ENCODE data around the gene CYSTM1.
A peak's percentile ranks its signal among the peaks of the same experiment; 100 is the strongest.

Gene CYSTM1

DNA sequence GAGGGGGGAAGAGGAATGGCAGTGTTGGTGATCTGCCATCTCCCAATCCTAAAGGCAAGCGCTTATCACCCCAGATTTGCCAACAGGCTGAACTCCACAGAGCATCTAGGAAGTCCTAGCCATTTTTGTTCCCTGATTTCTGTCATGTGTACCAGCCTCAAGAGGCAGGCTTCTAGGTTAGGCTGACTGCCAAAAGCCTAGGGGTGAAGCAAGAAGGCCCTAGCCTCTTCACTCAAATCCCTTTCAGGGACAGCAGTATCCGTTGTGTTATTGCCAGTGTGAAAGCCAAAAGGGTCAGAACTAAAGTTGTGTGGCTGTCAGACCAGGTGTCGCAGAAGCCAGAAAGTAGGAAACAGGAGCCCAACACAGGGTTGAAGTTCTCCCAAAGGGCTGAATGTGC lies 34.6 kb upstream of the CYSTM1 start:
- H3K4me1 ChIP-seq (ENCODE audit: insufficient read depth, low read length): no peaks in the 10 kb centered on the region
- H3K36me3 ChIP-seq (ENCODE audit: insufficient read depth, low read depth, low read length): no peaks in the 10 kb centered on the region

DNA sequence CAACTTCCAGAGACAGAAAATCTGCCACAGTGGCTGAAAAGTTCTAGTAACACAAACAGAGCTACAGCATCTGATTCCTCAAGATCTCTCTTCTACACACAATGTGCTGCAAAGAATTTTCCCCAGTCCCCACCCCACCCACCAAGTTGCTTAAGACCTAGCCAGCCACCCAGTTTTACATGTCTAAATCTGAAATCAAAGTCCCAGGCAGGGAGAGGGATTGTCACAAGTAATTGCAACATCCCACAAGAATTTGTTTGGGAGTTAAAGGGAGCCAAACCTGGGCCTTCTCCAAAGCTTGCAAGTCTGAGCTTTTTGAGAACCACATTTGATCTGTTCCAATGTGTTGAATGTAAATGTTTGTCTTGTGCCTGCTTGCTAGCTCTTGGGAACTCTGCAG lies 33.7 kb upstream of the CYSTM1 start:
- Histone ChIP-seq H3K9ac (ENCODE audit: low read depth, low read length) (no peak overlapping the region), H3K27me3 (ENCODE audit: insufficient read depth, low read length) (peaks cover 38% of the 10 kb centered on the region), H3K9me3 (ENCODE audit: insufficient read depth, low read depth, low read length) (no peaks in the 10 kb centered on the region), H3K4me3 (ENCODE audit: low read length) (no peak overlapping the region), H3K27ac (ENCODE audit: low read length) (no peak overlapping the region), H3K4me1 (ENCODE audit: insufficient read depth, low read length) (no peaks in the 10 kb centered on the region), H3K36me3 (ENCODE audit: insufficient read depth, low read depth, low read length) (no peaks in the 10 kb centered on the region)

More for the DNA sequence above, 34.6 kb upstream of the CYSTM1 start:
- Histone ChIP-seq H3K9ac (ENCODE audit: low read depth, low read length) (no peak overlapping the region), H3K27ac (ENCODE audit: low read length) (no peak overlapping the region), H3K9me3 (ENCODE audit: insufficient read depth, low read depth, low read length) (no peaks in the 10 kb centered on the region), H3K4me3 (ENCODE audit: low read length) (no peak overlapping the region), H3K27me3 (ENCODE audit: insufficient read depth, low read length) (peaks cover 30% of the 10 kb centered on the region)

DNA sequence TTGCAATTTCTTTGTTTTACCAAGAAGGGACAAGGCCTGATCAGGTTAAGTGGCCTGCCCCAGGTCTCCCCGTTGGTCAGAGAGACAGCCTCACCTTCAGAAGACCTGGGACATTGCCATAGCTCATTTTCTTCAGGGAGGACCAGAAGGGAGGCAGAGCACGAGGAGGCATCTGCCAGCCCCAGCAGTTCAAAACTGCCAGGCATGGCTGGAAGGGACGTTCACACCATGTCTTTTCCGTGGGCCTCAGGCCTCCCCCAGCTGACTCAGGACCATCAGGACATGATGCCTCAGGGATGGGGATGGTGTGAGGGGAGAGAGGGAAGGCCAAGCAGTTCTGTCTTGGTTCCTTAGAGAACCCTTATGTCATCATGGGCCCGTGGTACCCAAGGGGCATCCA lies 32.7 kb upstream of the CYSTM1 start:
- no peaks in the 10 kb centered on the region for H3K36me3 ChIP-seq (ENCODE audit: insufficient read depth, low read depth, low read length)
- no peaks in the 10 kb centered on the region for H3K9me3 ChIP-seq (ENCODE audit: insufficient read depth, low read depth, low read length)
- peaks cover 49% of the 10 kb centered on the region for H3K27me3 ChIP-seq (ENCODE audit: insufficient read depth, low read length)
- no peak overlapping the region for H3K27ac ChIP-seq (ENCODE audit: low read length)
- no peak overlapping the region for H3K9ac ChIP-seq (ENCODE audit: low read depth, low read length)
- 0 out of 2 replicates have a peak, but pooled peaks cover 4% of the 10 kb centered on the region for H3K4me1 ChIP-seq (ENCODE audit: insufficient read depth, low read length)
- H3K4me3 ChIP-seq (ENCODE audit: low read length): no peak overlapping the region

DNA sequence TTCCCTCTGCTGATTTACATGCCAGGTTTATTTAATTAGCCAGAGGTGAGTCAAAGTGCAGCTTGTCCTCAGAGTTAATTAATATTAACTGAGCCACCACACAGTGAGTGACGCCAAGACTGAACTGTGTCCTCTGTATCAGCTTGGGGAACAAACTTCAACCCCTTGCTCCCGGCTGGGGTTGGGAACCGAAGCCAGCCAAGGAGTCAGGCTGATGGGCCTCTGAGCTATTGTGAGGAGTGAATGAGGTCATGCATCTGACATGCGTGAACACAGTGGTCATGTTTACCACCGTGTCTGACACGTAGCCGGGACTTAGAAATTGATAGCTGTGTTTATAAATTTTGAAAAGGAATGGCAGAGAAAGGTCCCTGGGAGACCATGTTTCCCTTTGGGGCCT lies 32.1 kb upstream of the CYSTM1 start:
- Histone ChIP-seq H3K27me3 (ENCODE audit: insufficient read depth, low read length) (peaks cover 55% of the 10 kb centered on the region), H3K9me3 (ENCODE audit: insufficient read depth, low read depth, low read length) (no peaks in the 10 kb centered on the region), H3K36me3 (ENCODE audit: insufficient read depth, low read depth, low read length) (no peaks in the 10 kb centered on the region), H3K4me1 (ENCODE audit: insufficient read depth, low read length) (0 out of 2 replicates have a peak, but pooled peaks cover 4% of the 10 kb centered on the region), H3K4me3 (ENCODE audit: low read length) (no peak overlapping the region), H3K9ac (ENCODE audit: low read depth, low read length) (no peak overlapping the region), H3K27ac (ENCODE audit: low read length) (no peak overlapping the region)

DNA sequence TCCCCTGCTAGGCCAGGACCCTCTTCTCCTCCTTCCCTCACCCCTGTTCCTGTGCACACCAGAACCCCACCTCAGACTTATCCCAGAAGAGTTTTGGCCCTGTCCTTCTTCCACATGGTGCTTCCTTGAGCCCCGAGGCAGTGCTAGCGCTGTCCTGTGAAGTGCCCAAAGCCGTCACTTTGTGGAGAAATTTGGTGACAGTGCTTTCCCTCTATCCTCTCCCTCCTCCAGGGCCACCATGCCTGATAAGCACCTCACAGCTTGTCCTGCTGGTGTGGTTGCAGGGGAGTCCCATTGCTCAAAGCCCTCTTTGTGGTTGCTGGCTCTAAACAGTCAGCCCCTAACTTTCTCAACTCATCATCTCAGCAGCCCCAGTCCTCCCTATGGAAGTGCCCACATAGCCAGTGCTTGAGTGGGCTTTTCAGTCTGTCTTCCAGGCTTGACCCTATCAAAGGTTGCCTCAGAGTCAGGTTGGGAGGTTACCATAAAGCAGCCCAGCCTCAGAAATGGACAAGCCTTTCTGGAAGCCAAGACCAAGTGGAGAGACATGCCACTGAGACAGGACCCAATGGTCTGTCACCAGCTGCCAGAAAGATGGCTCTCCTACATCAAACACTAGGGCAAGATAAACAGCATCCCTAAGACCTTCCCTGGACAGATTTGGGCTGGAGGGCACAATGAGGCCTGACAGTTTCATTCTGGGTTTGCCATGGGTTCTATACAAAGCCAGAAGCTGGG lies 31.3 kb upstream of the CYSTM1 start:
- no peaks in the 10 kb centered on the region for H3K36me3 ChIP-seq (ENCODE audit: insufficient read depth, low read depth, low read length)
- peaks cover 63% of the 10 kb centered on the region for H3K27me3 ChIP-seq (ENCODE audit: insufficient read depth, low read length)
- 0 out of 2 replicates have a peak, but pooled peaks cover 4% of the 10 kb centered on the region for H3K4me1 ChIP-seq (ENCODE audit: insufficient read depth, low read length)

DNA sequence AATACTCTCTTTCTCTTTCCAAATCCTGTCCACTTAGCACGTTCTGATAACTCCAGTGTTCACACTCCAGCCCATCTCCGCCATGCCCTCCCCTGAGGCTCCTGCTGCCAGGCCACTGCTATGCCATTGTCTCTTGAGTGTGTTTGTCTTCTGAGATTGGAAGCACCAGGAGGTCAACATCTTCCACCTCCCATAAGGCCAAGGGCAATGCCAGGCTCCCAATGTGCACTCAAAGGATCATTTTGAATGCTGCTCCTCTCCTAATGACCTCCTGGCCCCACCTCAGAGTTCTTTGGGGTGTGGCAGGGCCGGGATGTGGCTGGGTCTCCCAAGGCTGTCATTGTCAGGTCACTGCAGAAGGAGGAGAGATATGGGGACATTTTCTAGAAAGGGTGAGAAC lies 29.7 kb upstream of the CYSTM1 start:
- Histone ChIP-seq H3K9ac (ENCODE audit: low read depth, low read length) (no peak overlapping the region), H3K4me3 (ENCODE audit: low read length) (peak overlapping the region; percentile 72; the same call in 1 of the 2 replicates), H3K27me3 (ENCODE audit: insufficient read depth, low read length) (peaks cover 59% of the 10 kb centered on the region), H3K27ac (ENCODE audit: low read length) (no peak overlapping the region), H3K36me3 (ENCODE audit: insufficient read depth, low read depth, low read length) (no peaks in the 10 kb centered on the region), H3K4me1 (ENCODE audit: insufficient read depth, low read length) (0 out of 2 replicates have a peak, but pooled peaks cover 4% of the 10 kb centered on the region), H3K9me3 (ENCODE audit: insufficient read depth, low read depth, low read length) (no peaks in the 10 kb centered on the region)

More for the DNA sequence above, 31.3 kb upstream of the CYSTM1 start:
- Histone ChIP-seq H3K9me3 (ENCODE audit: insufficient read depth, low read depth, low read length) (no peaks in the 10 kb centered on the region), H3K9ac (ENCODE audit: low read depth, low read length) (no peak overlapping the region), H3K4me3 (ENCODE audit: low read length) (no peak overlapping the region), H3K27ac (ENCODE audit: low read length) (no peak overlapping the region)

DNA sequence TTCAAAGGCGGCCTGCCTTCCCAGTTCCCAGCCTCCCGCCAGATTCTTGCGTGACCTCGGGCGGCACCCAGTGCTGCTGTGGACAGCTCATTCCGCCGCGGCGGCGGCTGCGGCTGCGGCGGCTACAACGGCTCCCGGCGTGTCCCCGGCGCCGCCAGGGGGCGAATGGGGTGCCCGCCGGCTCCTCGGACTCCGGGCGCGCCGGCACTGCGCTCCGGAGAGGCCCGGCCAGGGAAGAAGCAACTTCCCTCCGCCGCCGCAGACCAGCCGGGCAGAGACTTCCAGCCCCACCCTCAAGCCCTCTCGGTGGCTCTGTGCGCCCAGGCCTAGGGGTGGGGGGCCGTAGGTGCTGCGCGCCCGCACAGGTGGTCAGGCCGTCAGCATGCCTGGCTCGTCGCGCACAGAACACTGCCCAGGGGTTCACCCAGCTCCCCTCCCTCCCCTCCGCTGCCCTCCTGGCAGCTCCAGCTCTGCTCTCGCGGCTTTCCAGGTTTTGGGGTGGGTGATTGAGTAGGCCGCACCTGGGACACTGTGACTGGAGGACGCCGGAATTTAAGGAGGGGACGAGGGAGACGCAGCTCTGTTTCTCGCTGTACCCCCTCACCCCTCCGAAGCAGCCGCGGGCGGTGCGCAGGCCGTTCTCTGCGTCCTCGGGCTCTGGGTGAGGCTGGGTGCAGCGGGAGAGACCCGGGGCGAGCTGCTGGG lies 29.0 kb upstream of the CYSTM1 start:
- Histone ChIP-seq H3K27ac (ENCODE audit: low read length) (no peak overlapping the region), H3K9ac (ENCODE audit: low read depth, low read length) (no peak overlapping the region), H3K36me3 (ENCODE audit: insufficient read depth, low read depth, low read length) (no peaks in the 10 kb centered on the region), H3K4me3 (ENCODE audit: low read length) (peak overlapping the region; percentile 72; the same call in 1 of the 2 replicates), H3K27me3 (ENCODE audit: insufficient read depth, low read length) (peaks cover 58% of the 10 kb centered on the region), H3K4me1 (ENCODE audit: insufficient read depth, low read length) (0 out of 2 replicates have a peak, but pooled peaks cover 4% of the 10 kb centered on the region), H3K9me3 (ENCODE audit: insufficient read depth, low read depth, low read length) (no peaks in the 10 kb centered on the region)

DNA sequence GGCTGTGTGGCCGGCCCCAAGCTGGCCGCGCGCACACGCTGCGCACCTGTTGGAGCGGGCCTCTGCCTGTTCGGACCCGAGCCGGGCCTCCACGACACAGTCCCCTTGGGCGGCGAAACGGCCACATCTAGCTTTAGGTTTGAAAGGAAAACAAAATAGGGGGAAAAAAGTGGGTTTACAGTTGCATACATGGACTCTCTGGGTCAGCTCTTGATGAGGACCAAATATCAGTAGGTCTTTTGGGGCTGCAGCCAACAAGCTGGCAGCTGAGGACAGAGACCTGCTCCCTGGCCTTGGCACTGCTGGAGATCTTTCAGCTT lies 28.5 kb upstream of the CYSTM1 start:
- Histone ChIP-seq H3K27ac (ENCODE audit: low read length) (no peak overlapping the region), H3K27me3 (ENCODE audit: insufficient read depth, low read length) (peaks cover 64% of the 10 kb centered on the region), H3K4me3 (ENCODE audit: low read length) (peak overlapping the region; percentile 72; the same call in 1 of the 2 replicates), H3K4me1 (ENCODE audit: insufficient read depth, low read length) (0 out of 2 replicates have a peak, but pooled peaks cover 4% of the 10 kb centered on the region), H3K9me3 (ENCODE audit: insufficient read depth, low read depth, low read length) (no peaks in the 10 kb centered on the region), H3K9ac (ENCODE audit: low read depth, low read length) (no peak overlapping the region), H3K36me3 (ENCODE audit: insufficient read depth, low read depth, low read length) (no peaks in the 10 kb centered on the region)

DNA sequence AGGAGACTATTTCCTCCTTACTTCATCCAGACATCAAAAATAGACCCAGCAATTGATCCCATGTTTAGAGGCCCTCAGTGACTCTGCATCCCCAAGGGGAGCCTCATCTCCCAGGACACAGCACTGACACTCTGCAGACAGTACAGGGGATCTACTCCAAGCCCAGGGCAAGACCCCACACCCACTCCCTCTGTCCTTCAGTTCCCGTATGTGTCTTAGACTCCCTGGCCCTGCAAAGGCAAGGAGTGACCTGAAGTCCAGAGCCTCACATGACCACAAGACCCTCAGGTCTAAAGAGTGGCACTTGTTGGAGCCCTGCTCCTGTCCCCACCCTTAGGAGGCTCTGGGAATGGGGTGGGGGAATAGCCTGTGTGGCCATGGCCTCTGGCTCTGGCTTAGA lies 27.5 kb upstream of the CYSTM1 start:
- Histone ChIP-seq H3K4me1 (ENCODE audit: insufficient read depth, low read length) (peaks cover 11% of the 10 kb centered on the region; the same call in 1 of the 2 replicates), H3K36me3 (ENCODE audit: insufficient read depth, low read depth, low read length) (no peaks in the 10 kb centered on the region), H3K9me3 (ENCODE audit: insufficient read depth, low read depth, low read length) (no peaks in the 10 kb centered on the region), H3K27me3 (ENCODE audit: insufficient read depth, low read length) (peaks cover 71% of the 10 kb centered on the region), H3K9ac (ENCODE audit: low read depth, low read length) (no peak overlapping the region), H3K27ac (ENCODE audit: low read length) (no peak overlapping the region), H3K4me3 (ENCODE audit: low read length) (no peak overlapping the region)

DNA sequence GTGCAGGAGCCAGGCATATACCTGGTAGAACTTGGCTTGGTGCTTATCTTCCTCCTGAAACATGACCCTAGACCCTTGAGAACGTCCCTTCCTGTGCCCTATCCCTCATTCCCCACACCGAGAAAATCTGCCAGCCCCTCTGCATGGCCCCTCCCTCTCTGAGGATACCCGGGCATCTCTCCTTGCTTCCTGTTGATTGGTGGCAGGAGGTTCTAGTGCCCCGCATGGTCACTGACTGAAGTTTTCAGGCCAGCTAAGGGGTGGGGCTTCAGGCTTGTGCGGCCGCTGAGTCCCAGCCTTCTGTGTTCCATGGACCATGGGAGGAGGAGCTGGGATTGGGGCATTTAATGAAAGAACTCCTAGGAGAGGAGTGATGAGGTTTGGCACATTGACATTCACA lies 26.5 kb upstream of the CYSTM1 start:
- Histone ChIP-seq H3K4me3 (ENCODE audit: low read length) (no peak overlapping the region), H3K36me3 (ENCODE audit: insufficient read depth, low read depth, low read length) (no peaks in the 10 kb centered on the region), H3K4me1 (ENCODE audit: insufficient read depth, low read length) (peaks cover 18% of the 10 kb centered on the region; the same call in 1 of the 2 replicates), H3K9me3 (ENCODE audit: insufficient read depth, low read depth, low read length) (no peaks in the 10 kb centered on the region), H3K9ac (ENCODE audit: low read depth, low read length) (no peak overlapping the region), H3K27ac (ENCODE audit: low read length) (no peak overlapping the region), H3K27me3 (ENCODE audit: insufficient read depth, low read length) (peaks cover 76% of the 10 kb centered on the region)

DNA sequence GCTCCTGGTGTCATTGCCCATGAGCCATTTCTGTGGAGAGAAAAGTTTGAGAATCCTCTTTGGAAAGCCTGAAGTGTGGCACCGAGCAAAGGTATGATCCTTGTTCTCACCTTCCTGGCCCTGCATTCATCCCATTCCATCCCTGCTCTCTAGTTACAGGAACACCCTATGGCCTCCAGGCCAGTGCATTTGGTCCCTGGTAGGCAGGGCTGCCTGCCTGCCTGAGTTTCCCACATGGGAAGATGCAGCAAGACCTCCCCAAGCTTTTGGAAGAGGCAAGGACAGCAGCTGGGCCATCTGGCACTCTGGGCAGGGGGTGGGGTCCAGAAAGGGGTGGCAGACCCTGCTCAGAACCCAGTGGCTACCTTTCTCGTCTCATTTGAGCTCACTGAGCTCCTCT lies 24.8 kb upstream of the CYSTM1 start:
- Histone ChIP-seq H3K4me3 (ENCODE audit: low read length) (no peak overlapping the region), H3K9me3 (ENCODE audit: insufficient read depth, low read depth, low read length) (no peaks in the 10 kb centered on the region), H3K4me1 (ENCODE audit: insufficient read depth, low read length) (peaks cover 25% of the 10 kb centered on the region; the same call in 1 of the 2 replicates), H3K36me3 (ENCODE audit: insufficient read depth, low read depth, low read length) (no peaks in the 10 kb centered on the region), H3K27me3 (ENCODE audit: insufficient read depth, low read length) (peaks cover 70% of the 10 kb centered on the region), H3K9ac (ENCODE audit: low read depth, low read length) (no peak overlapping the region), H3K27ac (ENCODE audit: low read length) (no peak overlapping the region)

Data from iPS-20b (cell line).